ENCODE measurements around the gene KREMEN1. TPM values are rescaled to one million over a fixed set of nuclear protein-coding genes. Genes with fewer than 3 reads are reported as not detected.
A peak's percentile ranks its signal among the peaks of the same experiment; 100 is the strongest.

The KREMEN1 gene
- total and polyA plus RNA-seq, 9 of the 15 experiments (the other 6 are each of a cell fraction or from before 2014, with no cell fraction given), result 0.69 to 11.5 (median 4.3) TPM

GRCh38 chr22:29061773-29062172, 11.1 kb upstream of the KREMEN1 start, which contains the start of gene C22orf31 (continued):
- no peak for TF ChIP-seq CEBPZ (IDR thresholded peaks at IDR 0.05; ENCODE audit: borderline replicate concordance, low read depth, low read length)
- TF ChIP-seq ZFP1 (CRISPR knock-in tag; IDR thresholded peaks at IDR 0.05), result no peak
- no peak for TF ChIP-seq ZNF224 (CRISPR knock-in tag; IDR thresholded peaks at IDR 0.05)
- TF ChIP-seq EGR1 (conservative IDR thresholded peaks at IDR 0.05), result peak; percentile 35; the same call in 1 of the 2 replicates
- TF ChIP-seq CEBPG (CRISPR knock-in tag; IDR thresholded peaks at IDR 0.05), result no peak
- TF ChIP-seq CEBPG (tag; conservative IDR thresholded peaks at IDR 0.05 in 1 of 2, IDR thresholded peaks at IDR 0.05 in 1 of 2), result peak in 1 of 2 experiments; percentile 75; a peak in 2 of 4 replicates
- 0 out of 2 replicates have a peak, but pooled peaks have one; percentile 39 for TF ChIP-seq CREM (IDR thresholded peaks at IDR 0.05; ENCODE audit: low read depth)

- WGBS (ENCODE audit: insufficient coverage, low coverage, missing lambda C conversion rate), result 23% methylated on average over 8 of the region's 8 CpGs
- DNase-seq (ENCODE audit: extremely low read depth in 1 of 4, low spot score in 3 of 4) (no peak), FAIRE-seq (no peak), ATAC-seq (no peak; the same call in 1 of the 3 replicates)
- BruUV-seq (replicated peaks), result no TSS peak
- Histone ChIP-seq H3K9me1 (ENCODE audit: control insufficient read depth, insufficient read depth, low read length) (no peaks in the 10 kb centered on the region), H3K36me3 (ENCODE audit: control insufficient read depth, insufficient read depth, low read length) (no peaks in the 10 kb centered on the region), H2AFZ (ENCODE audit: low read depth, low read length) (no peak overlapping the region), H3K4me2 (ENCODE audit: insufficient read depth, low read length) (no peak overlapping the region), H3K27me3 (ENCODE audit: control insufficient read depth in 2 of 2, insufficient read depth in 2 of 2, low read length in 2 of 2) (no peaks in the 10 kb centered on the region; a peak in 1 of 5 replicates), H3K27ac (ENCODE audit: extremely low read depth, low read depth, low read length) (no peak overlapping the region), H3K4me3 (no peak overlapping the region), H4K20me1 (replicated peaks; ENCODE audit: control insufficient read depth, insufficient read depth, low read length) (no peaks in the 10 kb centered on the region), H3K9ac (ENCODE audit: insufficient read depth in 1 of 2, low read depth in 2 of 2, low read length in 2 of 2) (no peak overlapping the region), H3K4me1 (replicated peaks in 1 of 2; ENCODE audit: control insufficient read depth in 2 of 2, insufficient read depth in 2 of 2, low read length in 2 of 2) (peaks cover 4 to 7% of the 10 kb centered on the region in 2 experiments; a peak in 3 of 5 replicates), H3K9me3 (replicated peaks; ENCODE audit: control insufficient read depth, insufficient read depth, low read depth, low read length) (no peaks in the 10 kb centered on the region), H3K79me2 (ENCODE audit: control insufficient read depth, insufficient read depth, low read length) (no peaks in the 10 kb centered on the region)
- in situ Hi-C loops (cut with MboI), result no loop called here
- ChIA-PET POLR2A (no interaction called here), CTCF (ENCODE audit: low intra/inter-chr PET ratio) (no interaction called here)
- intact Hi-C loops (cut with micrococcal nuclease), result loop anchor here (10.0 kb wide), 1 partner anchor 92 kb away; no protein-coding TSS in a partner anchor
- TF ChIP-seq CREB5 (CRISPR knock-in tag; IDR thresholded peaks at IDR 0.05) (no peak), CC2D1A (IDR thresholded peaks at IDR 0.05) (no peak), HDAC1 (IDR thresholded peaks at IDR 0.05) (no peak), ZNF174 (CRISPR knock-in tag; IDR thresholded peaks at IDR 0.05) (no peak)
Observed at GRCh38 chr22:29062286-29062821, 10.5 kb upstream of the KREMEN1 start.
